T-helper 9 cell (primary cell): ENCODE measurements around the gene NLRP12.
"Not testable (repeated sequence)": the region's sequence is repeated elsewhere in the genome, so short reads cannot be mapped to it uniquely, and the experiment has no call there.

Experiments used
- DNase-seq: peaks from one replicate; pipeline ENCODE4 v3.0.0-alpha.2; 2020

The NLRP12 gene

GRCh38 chr19:53838446-53838845 lies 14.3 kb upstream of the NLRP12 start:
- DNase-seq, result not testable (repeated sequence)

- not testable (repeated sequence) for DNase-seq
Measured at GRCh38 chr19:53832861-53833260, 8.7 kb upstream of the NLRP12 start.

GRCh38 chr19:53828531-53828930 lies 4.4 kb upstream of the NLRP12 start:
- no peak for DNase-seq

GRCh38 chr19:53826876-53827275 lies 2.8 kb upstream of the NLRP12 start:
- no peak for DNase-seq

GRCh38 chr19:53823380-53824120 lies 564 bp downstream of the NLRP12 start:
- DNase-seq, result no peak

GRCh38 chr19:53819861-53820260 lies 4.3 kb downstream of the NLRP12 start:
- DNase-seq, result no peak

- no peak for DNase-seq
Measured at GRCh38 chr19:53818756-53819155, 5.4 kb downstream of the NLRP12 start.

GRCh38 chr19:53813996-53814395 lies 10.1 kb downstream of the NLRP12 start:
- DNase-seq, result no peak

- DNase-seq, result no peak
Measured at GRCh38 chr19:53812335-53812734, 11.8 kb downstream of the NLRP12 start.

GRCh38 chr19:53810891-53811290 lies 13.2 kb downstream of the NLRP12 start:
- no peak for DNase-seq

GRCh38 chr19:53810187-53810546 lies 13.9 kb downstream of the NLRP12 start:
- DNase-seq, result no peak

- no peak for DNase-seq
Measured at GRCh38 chr19:53809518-53810186, 14.5 kb downstream of the NLRP12 start.

- DNase-seq, result no peak
Measured at GRCh38 chr19:53808710-53809125, 15.4 kb downstream of the NLRP12 start.

GRCh38 chr19:53801257-53801656 lies 22.9 kb downstream of the NLRP12 start:
- DNase-seq, result no peak

- no peak for DNase-seq
Measured at GRCh38 chr19:53795019-53795418, 29.1 kb downstream of the NLRP12 start.

- DNase-seq, result peak; percentile 61
Measured at GRCh38 chr19:53792721-53793433, 31.2 kb downstream of the NLRP12 start.

- no peak for DNase-seq
Measured at GRCh38 chr19:53789708-53790678, 34.1 kb downstream of the NLRP12 start.

GRCh38 chr19:53787266-53787665 lies 36.8 kb downstream of the NLRP12 start:
- no peak for DNase-seq

GRCh38 chr19:53786744-53787143 lies 37.4 kb downstream of the NLRP12 start:
- DNase-seq, result no peak

GRCh38 chr19:53785196-53785889 lies 38.8 kb downstream of the NLRP12 start:
- no peak for DNase-seq

GRCh38 chr19:53782698-53783097 lies 41.4 kb downstream of the NLRP12 start:
- no peak for DNase-seq

GRCh38 chr19:53781332-53781731 lies 42.8 kb downstream of the NLRP12 start:
- not testable (repeated sequence) for DNase-seq
